ENCODE results near the gene NSL1.
A peak's percentile ranks its signal among the peaks of the same experiment; 100 is the strongest.

The NSL1 gene

DNA sequence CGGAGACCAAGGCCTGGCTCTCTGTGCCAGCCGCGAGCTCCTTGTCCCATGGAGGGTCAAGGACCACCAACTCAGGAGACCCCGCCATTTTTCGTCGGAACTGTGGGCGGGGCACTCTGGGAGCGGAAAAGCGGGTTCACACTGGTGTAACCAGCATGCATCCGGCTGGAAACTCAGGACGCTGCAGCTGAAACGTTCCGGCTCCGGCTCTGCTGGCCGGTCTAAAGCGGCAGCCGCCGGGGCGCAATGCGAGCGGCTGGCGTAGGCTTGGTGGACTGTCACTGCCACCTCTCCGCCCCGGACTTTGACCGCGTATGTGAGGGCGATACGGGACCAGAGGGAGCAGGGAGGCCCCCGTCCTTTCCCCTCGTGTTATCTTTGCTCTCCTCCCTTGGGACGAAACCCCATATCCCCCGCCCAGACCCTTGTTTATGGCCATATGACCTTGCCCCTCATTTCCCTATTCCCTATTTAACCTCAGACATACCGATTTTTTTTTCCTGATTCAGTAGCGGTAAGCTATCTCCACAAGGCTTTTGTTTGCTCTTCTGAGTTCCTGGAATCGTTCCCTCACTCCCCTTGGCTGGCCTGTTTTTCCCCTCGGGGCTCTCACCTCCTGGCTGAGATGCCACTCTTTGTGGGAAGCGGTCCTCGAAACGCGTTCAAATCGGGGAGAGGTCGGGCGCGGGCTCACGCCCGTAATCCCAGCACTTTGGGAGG is at the start of gene NSL1, which contains the start of gene TATDN3:
Gene NSL1, minus strand, starts transcription at position 102 of the 720 bp plus-strand sequence. Its CDS starts 14 bp downstream, at position 88.
Gene TATDN3, plus strand, starts transcription at position 219 of the 720 bp plus-strand sequence. Its CDS starts 28 bp downstream, at position 247.
- peak; percentile 96 for DNase-seq

- no peak for DNase-seq
These were observed 46.6 kb upstream of the NSL1 start for GRCh38 chr1:212838145-212838544.

- DNase-seq = peak; percentile 3
These were observed 41.9 kb upstream of the NSL1 start for GRCh38 chr1:212833211-212834207.

- DNase-seq = no peak
These were observed 36.8 kb upstream of the NSL1 start for GRCh38 chr1:212828395-212828794.

- DNase-seq = no peak
These were observed 36.3 kb upstream of the NSL1 start for GRCh38 chr1:212827831-212828278.

DNA sequence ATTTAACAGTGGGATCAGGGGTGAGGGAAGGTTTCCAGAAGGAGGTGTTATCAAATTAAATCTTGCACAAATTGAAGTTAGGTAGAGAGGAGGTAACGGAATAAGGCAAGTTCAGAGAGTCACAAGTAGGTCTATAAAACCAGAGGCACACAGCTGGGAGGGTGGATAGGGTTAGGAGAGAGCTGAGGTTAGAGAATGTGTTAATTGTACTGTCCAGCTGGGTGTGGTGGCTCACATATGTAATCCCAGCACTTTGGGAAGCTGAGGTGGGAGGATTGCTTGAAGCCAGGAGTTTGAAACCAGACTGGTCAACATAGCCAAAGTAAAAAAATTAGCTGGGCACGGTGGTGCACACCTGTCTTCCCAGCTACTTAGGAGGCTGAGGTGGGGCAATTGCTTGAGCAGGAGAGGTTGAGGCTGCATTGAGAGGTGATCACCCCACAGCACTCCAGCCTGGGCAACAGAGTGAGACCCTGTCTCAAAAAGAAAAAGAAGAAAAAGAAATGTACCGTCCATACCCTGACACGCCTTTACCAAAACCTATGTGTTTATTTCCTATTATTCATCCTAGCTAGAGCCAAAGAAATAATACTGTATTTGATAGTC is 35.7 kb upstream of the NSL1 start:
- no peak for DNase-seq

- DNase-seq = no peak
These were observed 34.3 kb upstream of the NSL1 start for GRCh38 chr1:212825798-212826452.

DNA sequence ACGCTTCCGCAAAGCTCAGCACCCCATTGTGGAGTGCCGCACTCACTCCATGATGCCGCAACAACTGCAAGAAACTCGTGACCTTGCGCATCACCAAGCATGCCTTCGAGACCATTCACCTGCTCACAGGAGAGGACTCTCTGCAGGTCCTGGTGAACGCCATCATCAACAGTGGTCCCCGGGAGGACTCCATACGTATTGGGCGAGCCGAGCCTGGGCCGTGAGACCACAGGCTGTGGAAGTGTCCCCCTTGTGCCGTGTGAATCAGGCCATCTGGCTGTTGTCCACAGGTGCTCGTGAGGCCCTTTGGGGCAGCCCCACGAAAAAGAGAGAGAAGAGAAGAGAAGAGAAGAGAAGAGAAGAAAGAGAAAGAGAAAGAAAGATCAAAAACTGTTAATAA is 32.6 kb upstream of the NSL1 start:
- DNase-seq = no peak

- DNase-seq = no peak
These were observed 31.4 kb upstream of the NSL1 start for GRCh38 chr1:212822956-212823355.

- no peak for DNase-seq
These were observed 29.4 kb upstream of the NSL1 start for GRCh38 chr1:212820969-212821368.

GRCh38 chr1:212819726-212820125 is 28.1 kb upstream of the NSL1 start:
- DNase-seq = no peak

GRCh38 chr1:212816567-212817278 is 25.1 kb upstream of the NSL1 start:
- no peak for DNase-seq

GRCh38 chr1:212814537-212815334 is 23.2 kb upstream of the NSL1 start:
- DNase-seq = peak; percentile 26

- no peak for DNase-seq
These were observed 14.2 kb upstream of the NSL1 start for GRCh38 chr1:212805767-212806166.

DNA sequence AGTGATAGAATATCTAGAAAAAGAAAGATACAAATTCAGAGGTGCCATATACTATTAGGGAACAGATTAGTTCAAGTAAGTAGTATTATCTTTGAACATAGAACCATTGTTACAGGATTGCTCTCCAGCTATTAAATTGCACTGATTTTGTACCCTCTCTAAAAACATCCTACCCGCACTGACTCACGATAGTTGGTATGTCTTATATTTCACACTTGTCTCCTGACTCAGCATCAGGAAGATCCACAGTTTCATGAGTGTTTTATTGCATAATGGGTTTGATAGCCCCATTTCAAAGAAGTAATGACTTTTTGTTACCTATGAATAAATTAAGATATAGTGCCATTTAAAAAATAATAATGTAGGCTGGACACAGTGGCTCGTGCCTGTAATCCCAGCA is 6.1 kb upstream of the NSL1 start:
- no peak for DNase-seq

- peak; percentile 40 for DNase-seq
These were observed 3.0 kb upstream of the NSL1 start for GRCh38 chr1:212794561-212795014.

DNA sequence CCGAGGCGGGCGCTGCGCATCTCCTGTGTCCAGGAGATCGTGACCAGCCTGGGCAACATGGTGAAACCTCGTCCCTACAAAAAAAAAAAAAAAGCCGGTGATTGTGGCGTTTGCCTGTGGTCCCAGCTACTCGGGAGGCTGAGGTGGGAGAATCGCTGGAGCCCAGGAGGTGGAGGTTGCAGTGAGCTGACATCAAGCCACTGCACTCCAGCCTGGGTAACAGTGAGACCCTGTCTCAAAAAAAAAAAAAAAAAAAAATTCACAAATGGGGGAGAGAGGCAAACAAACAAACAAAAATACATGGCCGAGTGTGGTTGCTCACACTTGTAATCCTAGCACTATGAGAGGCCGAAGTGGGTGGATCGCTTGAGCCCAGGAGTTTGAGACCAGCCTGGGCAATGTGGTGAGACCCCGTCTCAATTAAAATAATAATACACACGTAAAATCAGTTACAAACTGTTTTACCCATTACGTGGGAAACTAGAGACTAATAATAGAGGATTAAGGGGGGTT is 875 bp upstream of the NSL1 start:
- no peak for DNase-seq

DNA sequence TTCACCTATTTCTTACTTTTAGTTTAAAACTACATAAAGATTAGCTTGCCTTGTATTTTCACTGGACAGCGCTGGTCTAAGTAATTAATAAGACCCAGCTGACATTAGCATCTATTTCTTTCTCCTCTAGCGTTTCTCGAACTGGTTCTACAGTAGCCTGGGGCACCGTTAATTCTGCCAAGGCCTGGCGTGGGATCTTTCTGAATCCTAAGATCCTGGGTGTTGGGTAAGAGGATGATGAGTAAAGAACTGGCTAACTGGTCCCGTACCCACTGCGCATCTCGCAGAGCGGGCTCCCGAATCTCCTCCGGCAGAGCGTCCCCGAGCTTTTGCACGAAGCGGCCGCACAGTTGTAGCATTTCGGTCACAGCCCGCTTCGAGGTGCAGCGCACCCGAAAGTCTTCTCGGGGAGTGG is 309 bp downstream of the NSL1 start:
- no peak for DNase-seq

GRCh38 chr1:212785871-212786270 is 5.7 kb downstream of the NSL1 start:
- DNase-seq = no peak

DNA sequence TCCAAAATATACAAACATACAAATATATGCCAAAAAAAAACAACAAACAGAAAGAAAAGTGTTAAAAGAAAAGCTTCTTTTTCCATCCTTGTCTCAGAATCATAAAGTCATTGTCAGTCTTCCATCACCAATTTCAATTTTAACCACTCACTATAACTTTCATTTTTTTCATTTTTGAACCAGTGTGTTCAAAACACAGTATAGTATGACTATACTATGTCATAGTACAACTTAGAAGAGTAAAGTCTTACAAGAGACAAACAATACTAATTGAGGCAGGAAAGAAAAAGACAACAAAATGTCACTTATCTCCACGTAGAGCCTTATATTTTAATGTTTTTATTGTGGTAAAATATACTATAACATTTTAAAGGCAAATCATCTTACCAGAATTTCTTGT is 7.6 kb downstream of the NSL1 start:
- no peak for DNase-seq

All from CD4-positive, alpha-beta T cell treated with Interleukin-10 for 1 hour (primary cell).